ENCODE results near the gene NFIA.
"Not testable (repeated sequence)": the region's sequence is repeated elsewhere in the genome, so short reads cannot be mapped to it uniquely, and the experiment has no call there.

The NFIA gene

DNA sequence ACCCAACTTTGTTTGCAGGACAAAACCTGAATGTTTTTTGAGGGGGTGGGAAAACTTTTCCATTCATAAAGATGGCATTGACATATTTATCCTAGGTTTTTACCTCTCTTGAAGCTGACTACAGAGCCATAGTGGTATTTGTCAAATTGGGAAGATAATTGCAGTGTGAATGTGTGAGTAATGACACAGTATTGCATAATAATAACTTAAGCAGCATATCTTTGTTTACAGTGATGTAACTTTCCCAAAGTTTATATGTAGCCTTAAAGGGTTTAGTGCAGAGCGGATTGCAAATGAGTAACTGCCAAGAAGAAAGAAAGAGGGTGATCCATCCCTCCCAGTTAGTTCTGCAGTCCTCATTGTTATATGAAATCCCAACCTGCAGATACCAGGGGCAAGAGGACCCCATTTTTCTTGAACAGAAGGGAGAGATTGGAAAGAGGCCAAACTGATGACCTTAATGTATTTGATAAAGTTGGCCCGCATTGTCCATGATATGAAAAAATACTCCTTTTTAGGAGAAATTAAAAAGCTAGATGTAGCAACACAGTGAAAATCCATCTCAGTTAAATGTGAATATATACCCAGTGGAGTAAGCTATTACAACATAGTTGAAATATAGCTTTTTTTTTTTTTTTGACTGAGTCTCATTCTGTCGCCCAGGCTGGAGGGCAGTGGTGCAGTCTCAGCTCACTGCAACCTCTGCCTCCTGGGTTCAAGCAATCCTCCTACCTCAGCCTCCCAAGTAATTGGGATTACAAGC is 23.7 kb upstream of the NFIA start:
- DNase-seq (ENCODE audit: low read depth in 2 of 2) = no peak

DNA sequence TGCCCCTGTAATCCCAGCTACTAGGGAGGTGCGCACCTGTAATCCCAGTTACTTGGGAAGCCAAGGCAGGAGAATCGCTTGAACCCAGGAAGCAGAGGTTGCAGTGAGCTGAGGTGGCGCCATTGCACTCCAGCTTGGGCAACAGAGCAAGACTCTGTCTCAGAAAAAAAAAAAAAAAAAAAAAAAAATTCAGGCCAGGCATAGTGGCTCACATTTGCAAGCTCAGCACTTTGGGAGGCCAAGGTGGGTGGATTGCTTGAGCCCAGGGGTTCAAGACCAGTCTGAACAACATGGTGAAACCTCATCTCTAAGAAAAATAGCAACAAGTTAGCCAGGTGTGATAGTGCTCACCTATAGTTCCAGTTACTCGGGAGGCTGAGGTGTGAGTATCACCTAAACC is 20.8 kb upstream of the NFIA start:
- DNase-seq (ENCODE audit: low read depth in 2 of 2) = not testable (repeated sequence)

DNA sequence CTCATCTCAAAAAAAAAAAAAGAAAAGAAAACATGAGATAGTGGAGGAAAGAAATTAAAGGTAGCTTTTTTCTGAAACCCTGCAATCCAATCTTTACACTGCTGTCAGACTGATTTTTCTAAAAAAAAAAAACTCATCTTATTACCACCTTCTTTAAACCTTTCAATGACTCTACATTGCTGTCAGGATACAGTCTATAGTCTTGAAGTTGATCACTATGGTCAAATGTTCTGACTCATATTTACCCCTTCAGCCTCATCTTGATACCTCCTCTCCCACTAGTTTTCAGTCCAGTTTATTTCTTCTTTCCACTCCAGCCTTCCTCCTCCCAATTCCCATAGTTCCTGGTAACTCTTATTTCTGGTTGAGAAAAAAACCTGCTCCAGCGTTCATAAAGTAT is 17.7 kb upstream of the NFIA start:
- DNase-seq (ENCODE audit: low read depth in 2 of 2) = no peak

DNA sequence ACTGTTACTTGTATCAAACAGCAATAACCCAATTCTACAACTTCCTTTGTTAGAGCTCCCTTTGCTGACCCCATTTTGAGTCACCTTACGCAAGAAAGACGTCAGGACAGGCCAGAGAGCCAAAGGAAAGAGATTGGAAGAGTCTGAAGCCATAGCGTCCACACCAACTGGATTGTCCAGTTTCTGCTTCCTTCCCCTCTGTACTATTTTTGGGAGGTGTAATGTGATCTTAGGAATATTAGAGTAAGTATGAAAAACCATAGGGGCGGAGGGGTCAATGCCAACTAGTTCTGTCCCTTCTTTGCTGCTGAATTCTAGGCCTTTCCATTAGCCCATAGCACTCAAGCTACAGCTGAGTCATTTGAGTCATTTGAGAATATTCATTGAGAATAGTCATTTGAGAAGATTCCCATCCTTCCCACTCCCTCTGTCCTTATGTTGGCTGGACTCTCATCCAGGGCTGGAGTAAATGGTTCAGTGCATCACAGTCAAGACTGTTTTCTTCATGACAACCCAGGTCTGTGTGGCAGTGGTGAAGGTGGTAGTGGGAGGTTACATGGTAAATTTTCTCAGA is 14.8 kb upstream of the NFIA start:
- no peak for DNase-seq (ENCODE audit: low read depth in 2 of 2)

DNA sequence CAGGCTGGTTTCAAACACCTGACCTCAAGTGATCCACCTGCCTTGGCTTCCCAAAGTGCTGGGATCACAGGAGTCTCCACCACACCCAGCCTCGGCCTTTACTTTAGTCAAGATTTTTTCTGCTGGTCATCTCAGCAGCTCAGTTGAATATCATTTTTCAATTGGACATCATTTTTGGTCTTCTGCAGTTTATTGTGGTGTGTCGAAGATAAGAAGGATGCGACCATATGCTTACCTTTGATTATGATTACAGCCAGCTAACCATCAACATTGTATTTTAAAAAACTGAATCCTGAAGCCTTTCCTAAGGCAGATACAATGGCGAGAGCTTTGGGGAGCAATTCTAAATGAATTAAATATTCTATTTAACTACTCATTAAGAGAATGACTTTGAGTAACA is 12.3 kb upstream of the NFIA start:
- no peak for DNase-seq (ENCODE audit: low read depth in 2 of 2)

DNA sequence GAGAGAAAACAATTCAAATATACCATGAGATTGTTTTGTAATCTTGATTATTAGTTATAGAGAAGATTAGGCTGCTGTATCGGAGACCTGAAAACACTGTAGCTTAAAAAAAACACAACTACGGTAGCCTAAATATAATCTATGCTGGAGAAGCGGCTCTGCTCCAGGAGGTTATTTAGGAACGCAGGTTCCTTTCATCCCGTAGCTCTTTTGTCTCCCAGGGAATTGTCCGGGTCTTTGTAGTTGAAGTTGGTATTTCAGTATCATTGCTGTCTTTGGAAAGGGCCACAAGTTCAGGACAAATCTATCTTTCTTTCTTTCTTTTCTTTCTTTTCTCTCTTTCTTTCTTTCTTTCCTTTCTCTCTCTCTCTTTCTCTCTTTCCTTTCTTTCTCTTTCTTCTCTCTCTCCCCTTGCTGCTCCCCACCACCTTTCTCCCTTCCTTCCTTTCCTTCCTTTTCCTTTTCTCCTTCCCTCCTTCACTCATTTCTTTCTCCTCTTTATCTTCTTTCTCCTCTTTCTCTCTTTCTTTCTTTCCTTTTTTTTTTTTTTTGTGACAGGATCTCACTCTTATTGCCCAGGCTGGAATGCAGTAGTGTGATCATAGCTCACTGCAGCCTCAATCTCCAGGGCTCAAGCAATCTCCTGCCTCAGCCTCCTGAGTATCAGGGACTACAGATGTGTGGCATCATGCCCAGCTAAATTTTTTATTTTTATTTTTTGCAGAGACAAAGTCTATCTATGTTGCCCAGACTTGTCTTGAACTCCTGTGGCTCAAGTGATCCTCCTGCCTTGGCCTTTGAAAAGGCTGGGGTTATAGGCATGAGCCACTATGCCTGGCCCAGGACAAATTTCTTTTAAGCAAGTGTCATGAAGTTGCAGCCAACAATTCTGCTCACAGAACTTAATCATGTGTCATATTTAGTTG is 10.9 kb upstream of the NFIA start:
- DNase-seq (ENCODE audit: low read depth in 2 of 2) = no peak

DNA sequence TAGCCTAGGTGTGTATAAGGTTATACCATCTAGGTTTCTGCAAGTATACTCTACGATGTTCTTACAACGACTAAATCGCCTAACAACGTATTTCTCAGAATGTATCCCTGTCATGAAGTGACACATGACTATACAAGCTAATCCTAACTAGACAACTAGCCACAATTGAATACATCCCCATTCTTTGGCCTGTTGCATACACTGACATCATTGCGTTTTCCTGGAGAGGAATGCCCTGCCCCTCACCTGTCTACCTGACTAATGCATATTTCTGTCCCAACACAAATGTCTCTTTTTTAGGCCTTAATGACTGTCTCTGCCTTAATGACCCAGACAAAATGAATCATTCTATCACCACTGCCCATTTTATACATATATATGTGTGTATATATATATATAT is 8.5 kb upstream of the NFIA start:
- DNase-seq (ENCODE audit: low read depth in 2 of 2) = no peak

DNA sequence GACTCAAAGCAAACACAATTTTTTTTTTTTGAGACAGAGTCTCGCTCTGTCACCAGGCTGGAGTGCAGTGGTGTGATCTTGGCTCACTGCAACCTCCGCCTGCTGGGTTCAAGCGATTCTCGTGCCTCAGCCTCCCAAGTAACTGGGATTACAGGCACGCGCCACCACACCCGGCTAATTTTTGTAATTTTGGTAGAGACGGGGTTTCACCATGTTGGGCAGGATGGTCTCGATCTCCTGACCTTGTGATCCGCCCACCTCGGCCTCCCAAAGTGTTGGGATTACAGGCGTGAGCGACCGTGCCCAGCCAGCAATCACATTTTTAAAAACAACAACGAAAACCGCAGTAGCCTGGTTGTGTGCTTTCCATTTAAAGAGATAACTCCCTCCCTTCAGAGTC is 6.5 kb upstream of the NFIA start:
- DNase-seq (ENCODE audit: low read depth in 2 of 2) = not testable (repeated sequence)

DNA sequence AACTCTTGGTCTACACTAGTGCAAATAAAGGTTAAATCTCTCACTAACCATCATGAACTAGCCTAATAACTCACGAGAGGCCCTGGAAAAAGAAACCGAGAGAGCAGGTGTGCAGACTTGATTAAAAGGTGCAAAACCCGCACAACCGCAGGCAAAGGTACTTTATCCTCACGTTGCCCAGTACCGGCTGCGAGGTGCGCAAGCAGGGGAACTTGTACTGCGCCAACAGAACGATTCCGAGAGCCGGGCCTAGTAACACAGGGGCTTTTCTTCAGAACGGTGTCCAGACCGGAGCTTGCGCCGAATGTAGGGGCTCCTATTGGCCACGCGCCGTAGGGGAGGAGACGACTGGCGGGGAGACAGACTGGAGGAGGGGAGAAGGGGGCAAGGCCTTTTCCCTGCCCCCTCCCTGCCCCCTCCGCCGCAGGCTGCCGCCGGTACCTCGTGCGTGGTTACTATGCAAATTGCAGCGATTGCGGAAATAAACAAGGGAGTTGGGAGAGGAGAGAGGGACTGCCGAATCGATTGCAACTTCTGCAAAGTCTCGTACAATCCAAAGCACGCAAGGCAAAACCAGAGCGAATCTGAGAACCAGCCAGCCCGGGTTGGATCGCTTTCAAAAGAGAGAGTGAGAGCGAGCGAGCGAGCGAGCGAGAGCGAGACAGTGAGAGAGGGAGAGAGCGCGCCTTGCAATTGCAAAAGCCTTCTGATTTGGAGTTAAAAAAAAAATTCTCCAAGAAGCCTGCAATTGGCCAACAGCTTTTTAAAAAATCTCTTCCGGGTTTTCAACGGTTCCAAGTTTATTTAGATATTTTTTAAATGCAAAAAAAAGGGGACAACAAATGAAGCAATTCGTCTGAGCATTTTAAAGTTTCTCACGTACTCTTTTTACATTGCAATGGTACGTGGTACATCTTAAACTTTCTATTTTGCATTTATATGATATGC is 5.4 kb upstream of the NFIA start:
- peak; percentile 46 to 52 for DNase-seq (ENCODE audit: low read depth in 2 of 2)

DNA sequence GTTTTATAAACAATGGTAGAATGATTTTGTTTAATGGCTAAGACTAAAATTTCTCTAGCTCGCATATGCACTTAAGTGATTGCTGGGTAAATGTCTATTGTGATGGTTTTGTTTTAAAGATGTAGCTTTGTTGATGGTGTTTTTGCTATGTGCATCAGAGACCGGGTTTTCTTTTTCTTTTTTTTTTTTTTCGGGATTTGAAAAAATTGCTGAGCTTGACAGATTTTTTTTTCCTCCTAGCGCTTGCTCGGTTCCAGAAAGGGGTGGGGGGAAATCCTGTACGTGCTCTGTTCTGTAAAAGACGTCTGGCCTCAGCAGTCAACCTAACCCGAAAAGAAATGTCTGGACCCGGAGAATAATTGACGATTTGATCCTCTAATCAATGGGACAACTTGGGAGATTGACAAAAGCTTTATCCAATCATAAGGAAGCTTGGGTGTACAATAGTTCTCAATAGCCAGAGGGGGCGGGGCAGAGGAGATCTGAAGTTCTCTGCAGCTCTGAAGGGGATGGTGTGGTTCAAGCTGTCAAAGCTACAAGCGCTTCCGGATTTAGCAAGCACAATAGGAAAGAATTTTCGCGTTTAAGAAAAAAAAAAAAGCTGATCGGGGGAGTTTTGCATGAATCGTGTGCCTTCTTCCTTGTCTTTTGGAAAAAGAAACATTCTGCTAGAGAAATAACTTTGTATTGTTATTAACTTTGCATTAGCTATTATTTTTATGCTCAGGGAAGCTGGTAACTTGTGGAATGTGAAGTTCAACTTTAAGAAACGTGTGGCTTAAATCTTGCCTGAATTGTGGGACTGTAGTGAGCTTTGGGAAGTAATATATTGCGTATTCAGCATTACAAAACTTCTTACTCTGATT is 4.5 kb upstream of the NFIA start:
- peak; percentile 74 to 78 for DNase-seq (ENCODE audit: low read depth in 2 of 2)

DNA sequence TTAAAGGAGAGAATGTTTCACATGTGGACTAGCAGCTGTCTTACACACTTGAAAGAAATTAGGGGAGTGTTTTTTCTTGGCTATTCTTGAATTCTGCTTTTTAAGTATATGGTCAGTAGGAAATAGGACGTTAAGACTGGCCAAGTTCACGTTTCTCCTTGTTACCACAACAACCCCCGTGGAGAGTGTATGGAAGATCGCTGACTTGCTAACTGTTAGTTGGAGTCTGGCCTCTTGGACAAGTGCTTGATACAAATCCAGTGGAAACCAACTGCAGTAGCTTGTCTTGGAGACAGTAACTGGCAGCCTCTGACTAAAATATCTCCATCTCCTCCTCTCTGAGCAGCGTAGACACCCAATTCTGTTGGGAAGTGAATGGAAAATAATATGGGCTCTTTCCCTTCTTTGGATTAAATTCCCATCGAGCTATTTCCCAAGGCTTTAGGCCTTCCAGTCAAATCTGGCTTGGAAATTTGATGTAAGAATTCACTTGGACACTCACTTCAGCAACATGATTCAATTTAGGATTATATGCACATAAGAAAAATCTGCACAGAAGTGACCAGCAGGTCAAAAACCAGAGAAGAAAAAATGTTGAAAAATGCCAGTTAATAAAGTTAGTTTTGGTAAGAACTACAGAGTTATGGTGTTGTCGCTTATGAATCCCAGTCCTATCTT is 3.6 kb upstream of the NFIA start:
- DNase-seq (ENCODE audit: low read depth in 2 of 2) = no peak

DNA sequence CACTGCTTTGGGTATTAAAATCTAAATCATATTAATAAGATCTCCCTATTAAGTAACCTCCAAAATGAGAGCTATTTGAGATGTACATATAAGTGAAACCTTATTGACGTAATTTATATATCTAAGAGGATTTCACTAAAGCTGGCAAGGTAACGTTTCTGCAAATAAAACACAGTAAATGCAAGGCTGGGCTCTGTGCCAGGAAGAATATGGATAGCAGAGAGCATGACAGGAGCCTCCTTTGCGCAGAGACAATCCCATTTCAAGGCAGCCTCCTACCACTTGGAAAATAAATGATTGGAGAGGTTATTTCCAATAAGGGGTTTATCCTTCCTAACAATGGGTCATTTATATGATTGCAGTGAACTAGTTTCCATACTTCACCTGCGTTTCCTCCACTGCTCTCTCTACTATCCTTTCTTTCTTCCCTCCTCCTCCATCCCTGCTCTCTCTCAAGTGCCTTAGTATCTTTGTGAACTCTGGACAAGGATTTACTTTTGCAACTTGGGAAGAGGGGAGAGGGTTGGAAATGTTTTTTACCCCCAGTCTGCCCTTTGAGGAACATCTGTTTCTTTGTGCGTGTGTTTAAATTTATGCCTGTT is 3.0 kb upstream of the NFIA start:
- no peak for DNase-seq (ENCODE audit: low read depth in 2 of 2)

DNA sequence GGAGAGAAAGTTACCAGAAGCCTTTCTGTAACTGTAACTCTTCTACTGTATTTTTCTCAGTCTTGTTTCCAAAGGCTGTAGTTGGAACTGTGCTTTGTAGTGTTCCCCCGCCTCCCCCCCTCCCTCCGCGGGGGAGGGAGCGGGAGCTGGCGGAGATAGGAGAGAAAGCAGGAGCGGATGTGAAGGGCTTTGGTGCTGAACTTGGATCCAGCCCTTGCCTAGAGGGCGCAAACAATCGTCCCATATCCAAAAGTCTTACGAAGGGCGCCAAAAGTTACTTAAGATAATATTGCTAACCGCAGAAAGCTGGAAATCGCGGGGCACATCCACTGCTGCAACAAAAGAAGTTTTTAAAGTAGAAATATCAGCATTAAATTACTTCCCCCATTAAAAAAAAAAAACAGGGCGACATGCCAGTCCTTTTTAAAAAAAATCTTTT is 2.4 kb upstream of the NFIA start:
- DNase-seq (ENCODE audit: low read depth in 2 of 2) = no peak

DNA sequence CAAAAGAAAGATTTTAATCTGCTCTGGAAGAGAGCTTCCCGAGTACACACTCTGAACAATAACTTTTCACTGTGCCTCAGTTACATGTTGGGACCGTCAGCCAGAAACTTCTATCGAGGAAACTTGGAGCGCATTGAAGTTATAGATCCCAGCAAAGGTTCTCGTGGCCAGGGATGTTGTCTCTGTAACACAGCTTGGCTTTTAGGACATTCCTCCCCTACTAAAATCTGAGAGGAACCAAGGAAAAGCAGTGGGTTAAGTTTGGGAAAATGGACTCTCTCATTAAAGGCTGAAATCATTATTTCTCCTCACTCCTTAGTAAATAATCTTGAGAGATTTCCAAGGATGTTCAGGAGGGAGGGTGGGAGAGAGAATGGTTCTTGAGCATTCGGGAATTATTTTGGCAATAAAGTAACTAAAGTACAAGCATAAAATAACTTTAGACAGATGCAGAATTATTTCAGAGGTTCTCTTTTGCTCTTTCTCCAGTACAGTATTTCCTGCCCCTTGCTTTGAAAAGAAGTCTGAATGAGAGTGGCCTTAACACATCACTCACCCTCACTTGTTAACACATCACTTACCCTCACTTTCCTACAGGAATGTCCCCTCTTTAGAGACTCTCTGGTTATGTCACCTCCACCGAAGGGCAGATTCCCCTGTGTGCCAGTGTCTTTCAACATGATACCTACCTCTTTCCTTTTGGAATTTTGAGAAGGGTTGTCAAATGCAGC is 1.8 kb upstream of the NFIA start:
- DNase-seq (ENCODE audit: low read depth in 2 of 2) = no peak

DNA sequence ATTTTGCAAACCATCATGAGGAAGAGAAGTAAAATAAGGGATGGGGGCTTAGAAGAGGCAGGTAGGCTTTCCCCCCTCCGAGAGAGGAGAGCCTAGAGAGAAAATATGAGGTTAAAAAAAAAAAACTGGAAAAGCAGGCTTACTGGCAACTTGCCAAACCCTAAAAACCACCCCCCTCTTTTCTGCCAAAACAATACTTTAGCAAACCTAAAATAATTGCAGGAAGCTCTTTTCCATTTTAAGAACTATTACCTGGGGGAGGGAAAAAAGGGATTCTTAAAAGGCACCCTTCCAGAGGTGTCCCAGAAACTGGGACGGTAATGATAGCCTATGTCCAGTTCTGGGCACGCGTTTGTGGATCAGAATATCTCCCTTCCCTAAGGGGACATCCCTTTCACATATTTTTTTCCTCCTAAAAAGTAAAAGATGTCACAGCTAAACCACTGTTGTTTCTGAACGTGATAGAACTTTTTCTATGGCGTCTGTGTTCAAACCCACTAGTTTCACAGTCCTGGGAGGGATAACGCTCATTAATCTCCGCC is 1.1 kb upstream of the NFIA start:
- no peak for DNase-seq (ENCODE audit: low read depth in 2 of 2)

DNA sequence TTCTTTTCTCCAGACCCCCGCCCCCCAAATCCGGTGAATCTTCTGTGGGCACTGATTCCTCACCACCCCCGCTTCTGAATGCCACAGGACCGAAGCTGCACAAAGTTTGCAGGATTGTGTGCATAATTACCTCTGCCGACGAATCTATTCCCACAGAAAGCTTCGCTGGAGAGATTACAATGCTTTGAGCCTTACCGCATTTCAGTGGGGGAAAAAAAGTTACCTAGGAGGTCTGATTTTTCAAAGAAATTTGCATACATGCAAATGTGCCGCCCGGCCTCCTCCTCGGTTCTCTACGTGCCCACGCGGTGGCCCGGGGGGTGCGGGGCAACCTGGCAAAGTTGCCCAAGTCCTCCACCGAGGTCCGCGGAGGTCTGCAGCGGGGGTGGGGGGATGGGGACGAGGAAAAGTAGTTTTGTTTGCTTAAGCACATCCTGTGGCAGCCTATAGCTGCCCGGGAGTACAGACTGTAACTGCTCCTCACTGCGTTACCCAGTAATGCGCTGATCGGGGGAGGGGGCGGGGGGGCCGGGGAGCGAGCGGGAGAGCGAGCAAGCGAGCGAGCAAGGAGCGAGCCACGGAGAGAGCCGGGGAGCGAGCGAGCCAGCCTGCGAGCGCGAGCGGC is 563 bp upstream of the NFIA start:
- DNase-seq (ENCODE audit: low read depth in 2 of 2) = peak; percentile 45 to 47

DNA sequence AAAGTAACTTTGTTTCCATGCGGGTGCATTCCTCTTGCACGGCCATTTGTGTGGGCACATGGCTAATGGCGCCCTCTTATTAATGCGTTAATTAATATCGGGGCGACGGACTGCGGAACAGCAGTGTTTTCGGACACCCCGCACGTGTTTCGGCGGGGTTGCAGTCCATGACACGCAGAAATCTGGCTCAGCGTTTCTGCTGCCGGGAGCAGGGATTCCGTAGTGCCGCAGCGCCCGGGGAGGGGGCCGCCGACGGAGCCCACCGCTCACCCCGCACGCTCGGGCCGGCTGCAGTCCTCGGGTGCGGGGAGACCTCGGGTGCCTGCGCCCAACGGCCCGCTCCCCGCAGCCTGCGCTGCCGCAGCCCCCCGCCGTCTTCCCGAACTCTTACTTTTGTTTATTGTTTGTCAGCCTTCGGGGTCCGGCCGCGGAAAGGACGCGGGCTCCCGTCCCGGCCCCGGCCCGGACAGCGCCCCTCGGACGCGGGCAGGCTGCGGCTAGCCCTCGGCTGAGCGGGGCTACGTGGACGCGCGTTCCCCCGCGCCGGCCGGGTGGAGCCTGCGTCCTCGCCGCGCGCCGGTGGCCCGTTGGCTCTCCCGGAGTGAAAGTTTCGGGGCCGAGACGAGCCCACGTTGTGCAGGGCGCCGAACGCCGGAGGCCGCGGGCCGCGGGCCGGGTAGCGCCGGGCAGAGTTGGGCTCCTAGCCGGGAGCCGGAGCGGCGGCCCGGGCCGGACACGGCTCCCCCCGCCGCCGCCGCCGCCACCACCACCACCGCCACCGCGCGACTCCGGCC is 849 bp downstream of the NFIA start:
- peak in 1 of 2 donors; percentile 17 for DNase-seq (ENCODE audit: low read depth in 2 of 2)

Measured in stimulated activated CD4-positive, alpha-beta T cell treated with anti-CD3 and anti-CD28 coated beads, Interleukin-1b, Interleukin-23, amount 100 ng/mL, for 4 hours (primary cell).